GM18861 (cell line): ENCODE results near the gene NACC2.
"Not testable (repeated sequence)": the region's sequence is repeated elsewhere in the genome, so short reads cannot be mapped to it uniquely, and the experiment has no call there.

ENCODE experiments used
- ATAC-seq: cut with Tn5 transposase; IDR thresholded peaks from one replicate; pipeline ENCODE4 v1.9.1; 2021; ENCODE audit not compliant: unreplicated experiment

The NACC2 gene

DNA sequence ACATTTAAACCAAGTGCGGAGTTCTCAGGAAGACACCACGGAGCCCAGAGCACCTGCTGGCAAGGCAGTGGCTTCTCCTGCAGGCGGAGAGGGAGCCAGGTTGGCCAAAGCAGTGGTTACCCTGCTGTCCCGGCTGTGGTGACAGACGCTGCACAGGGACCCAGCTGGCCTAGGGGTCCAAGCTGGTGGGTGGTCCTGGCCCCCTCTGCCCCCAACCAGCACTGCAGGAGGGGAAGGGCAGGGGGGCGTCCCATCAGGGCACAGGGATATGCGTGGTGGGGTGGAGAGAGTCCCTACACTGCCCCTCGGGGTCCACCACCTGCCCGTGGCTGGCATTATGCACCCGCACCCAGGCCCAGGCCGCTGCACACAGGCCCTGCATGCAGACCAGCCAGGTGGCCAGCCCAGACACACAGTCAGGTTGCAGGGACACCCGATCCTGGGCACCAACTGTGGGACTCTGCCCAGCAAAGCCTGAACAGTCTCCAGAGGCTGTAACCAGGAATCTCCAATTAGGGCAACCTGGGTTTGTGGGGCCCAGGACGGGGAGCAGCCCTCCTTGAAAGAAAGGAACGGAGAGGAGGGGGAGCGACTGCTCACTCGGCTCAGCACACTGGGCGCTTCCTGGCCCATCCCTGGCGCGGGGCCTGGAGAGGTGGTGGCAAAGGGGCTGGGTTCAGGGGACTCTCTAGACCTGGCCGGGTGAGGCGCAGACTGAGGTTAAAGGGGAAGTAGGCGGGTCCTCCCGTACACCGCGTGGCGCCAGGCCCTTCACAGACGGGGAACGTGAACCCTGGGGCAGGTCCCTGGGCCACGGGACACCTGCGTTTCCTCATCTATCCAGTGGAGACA lies 46.3 kb downstream of the NACC2 start:
- ATAC-seq = no peak

DNA sequence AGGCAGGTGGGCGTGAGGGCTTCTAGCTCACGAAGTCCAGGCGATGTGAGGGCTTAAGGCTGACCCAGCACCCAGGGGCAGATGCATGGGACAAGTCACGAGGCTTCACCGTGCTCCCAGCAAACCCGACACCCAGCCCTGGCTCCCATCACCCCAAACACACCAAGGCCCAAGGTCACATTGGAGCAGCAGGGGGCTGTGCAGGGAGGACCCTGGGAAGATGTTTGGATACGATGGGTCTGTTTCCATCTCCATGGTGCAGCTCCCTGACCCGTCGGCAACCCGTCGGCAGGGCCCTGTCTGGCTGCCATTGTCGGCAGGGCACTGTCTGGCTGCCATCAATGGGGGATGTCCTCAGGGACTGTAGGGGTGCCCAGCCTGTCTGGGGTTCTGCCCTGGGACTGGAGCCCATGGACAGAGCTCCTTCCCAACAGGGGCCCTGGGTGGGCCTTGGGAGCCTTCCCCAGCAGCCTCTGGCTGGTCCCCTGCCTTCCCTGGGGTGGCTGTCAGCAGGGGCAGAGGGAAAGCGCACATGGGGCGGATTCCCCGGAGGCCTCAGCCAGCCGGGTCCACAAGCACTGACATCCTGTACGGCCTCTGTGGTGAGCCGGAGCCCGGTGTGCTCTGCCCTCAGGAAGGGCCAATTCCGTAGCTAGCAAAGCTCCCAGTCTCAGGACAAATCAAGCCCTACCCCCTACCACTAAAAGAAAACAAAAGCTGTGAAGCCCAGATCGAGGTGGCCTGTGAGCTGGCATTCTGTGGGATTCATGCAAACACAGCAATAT lies 47.1 kb downstream of the NACC2 start:
- ATAC-seq = no peak

DNA sequence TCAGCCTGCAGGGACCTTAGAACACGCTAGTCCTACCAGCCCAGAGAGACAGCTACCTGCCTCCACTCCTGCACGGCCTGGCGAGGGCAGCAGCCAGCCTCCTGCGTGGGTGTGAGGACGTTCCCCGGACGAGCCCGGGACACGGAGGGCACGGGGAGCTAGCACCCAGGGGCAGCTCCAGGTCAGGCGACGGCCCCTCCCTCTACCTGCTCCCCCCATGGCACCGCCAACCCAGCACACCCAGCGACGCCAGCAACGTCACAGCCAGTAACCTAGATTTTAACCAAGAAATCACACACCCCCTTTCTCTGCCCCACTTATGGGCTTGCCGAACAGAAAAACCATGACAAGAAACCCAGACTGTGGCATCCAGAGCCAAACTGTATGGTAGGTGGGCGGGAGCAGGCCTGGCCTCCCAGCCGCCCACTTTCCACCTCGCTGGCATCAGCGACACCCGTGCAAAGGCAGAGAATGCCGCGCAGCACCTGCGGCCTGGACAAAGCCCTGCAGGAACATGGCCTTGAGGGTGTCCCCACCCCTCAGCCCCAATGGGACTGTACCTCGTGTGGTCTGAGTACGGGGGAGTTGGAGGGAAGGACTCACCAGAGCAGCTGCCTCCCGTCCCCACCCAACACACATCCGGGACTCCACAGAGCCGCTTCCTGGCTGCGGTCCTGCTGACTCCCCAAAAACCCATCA lies 47.9 kb downstream of the NACC2 start:
- ATAC-seq = no peak

DNA sequence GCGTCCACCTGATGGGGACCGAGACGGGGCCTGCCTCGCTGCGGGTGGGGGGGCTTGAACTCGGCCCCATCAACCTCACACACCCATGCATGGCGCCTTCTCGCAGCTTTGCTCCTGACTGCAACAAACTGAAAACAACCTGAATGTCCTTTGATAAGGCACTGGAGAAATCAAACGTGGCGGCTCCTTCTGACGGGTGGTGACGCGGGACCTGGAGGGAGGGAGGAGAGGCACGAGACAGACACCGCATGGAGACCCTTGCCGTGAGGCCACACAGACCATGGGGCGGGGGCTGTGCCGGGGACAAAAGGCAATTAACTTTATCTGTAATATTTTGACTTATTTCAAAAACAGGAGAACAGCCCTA lies 48.6 kb downstream of the NACC2 start:
- ATAC-seq = no peak

DNA sequence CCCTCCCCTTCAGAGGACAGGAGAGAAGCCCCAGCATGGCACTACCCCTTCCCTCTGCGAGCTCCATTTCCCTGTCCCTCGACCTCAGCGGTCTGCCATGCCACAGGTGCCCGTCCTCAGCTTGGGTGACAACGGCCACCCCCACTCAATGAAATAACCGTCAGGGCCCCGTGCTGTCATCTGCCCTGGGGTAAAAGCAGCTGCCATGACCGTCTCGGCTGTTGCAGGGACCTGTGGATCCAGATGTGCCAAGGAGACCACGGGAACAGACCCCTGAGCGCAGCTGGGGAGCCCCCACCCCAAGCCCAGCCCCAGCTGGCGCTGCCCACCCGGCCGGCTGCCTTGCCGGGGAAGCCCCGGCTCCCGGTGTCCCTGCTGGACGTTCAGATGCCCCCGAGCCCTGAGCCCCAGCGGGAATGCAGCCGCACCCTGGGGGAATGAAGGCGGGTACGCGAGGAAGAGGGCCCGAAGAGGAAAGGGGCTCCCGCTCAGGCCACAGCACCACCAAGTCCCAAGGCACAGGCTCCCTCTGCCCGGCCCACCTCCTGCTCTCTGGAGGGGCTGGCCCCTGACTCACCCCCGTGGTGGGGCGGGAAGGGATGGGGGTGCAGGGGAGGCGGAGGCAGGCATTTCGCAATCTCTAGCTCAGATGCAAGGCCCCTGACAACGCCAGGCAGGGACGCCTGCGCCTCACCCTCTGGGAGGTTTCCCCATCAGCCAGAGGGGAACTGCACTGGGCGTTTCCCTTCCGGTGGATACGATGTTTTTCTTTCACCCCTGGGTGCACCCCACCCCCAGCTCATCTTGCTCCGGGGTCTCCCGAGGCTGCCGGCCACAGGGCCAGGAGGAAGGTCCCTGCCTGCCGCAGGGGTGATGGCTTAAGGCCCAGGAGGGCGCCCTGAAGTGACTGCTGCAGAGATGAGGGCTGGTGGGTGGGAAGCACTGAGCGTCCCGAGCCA lies 49.2 kb downstream of the NACC2 start:
- no peak for ATAC-seq

DNA sequence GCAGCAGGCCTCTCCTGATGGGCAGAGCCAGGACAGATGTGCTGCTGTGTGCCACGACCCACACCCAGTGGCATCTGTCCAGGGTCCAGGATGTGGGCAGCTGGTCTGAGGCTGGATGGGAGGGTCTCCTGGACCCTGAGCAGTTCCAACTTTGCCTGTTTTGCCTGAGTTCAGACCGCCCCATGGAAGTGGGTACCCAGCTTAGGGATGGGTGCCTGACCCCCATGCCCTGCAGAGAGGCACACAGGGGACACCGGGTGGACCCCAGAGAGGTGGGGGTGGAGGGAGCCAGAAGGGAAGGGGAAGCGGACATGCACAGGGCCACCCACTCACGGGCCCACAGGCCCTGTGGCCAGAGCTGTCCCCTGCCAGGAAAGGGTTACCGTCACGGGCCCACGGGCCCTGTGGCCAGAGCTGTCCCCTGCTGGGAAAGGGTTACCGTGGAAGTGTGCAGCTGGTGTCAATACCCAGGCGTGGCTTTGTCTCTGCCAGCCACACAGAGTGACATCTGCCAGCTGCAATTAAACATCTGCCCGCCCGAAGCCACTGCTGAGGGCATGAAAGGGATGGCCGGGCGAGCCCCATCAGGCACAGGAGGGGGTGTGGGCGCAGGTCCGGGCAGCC lies 50.0 kb downstream of the NACC2 start:
- no peak for ATAC-seq

DNA sequence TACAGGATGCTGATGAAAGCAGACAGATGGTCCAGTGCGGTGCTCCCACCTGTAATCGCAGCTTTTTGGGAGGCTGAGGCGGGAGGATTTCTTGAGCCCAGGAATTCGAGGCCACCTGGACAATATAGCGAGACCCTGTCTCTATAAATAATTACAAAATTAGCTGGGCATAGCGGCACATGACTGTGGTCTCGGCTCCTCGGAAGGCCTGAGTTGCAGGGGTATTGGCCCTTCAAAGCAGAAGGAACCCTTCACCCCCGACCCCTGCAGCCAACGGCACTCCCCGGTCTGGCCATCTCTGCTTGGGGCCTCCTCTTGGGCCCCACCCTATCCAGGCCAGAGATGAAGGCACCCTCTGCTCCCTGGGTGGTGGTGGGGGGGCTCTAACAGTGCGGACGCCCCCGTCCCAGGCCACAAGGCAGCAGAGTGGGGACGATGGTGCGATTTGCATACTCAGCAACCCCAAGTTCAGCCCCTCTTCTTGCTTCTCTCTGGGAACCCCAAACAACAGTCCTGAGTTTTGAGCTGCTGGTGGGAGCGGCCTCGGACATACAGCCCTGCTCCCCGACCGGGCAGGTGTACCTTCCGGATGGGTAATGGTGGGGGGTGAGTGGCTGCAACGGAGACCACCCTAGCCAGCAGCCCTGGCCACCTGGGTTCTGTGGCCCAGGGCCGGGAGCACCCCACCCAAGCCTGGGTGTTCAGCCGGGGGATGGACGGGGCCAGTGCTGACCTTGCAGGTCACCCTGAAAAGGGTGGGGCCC lies 50.7 kb downstream of the NACC2 start:
- no peak for ATAC-seq

DNA sequence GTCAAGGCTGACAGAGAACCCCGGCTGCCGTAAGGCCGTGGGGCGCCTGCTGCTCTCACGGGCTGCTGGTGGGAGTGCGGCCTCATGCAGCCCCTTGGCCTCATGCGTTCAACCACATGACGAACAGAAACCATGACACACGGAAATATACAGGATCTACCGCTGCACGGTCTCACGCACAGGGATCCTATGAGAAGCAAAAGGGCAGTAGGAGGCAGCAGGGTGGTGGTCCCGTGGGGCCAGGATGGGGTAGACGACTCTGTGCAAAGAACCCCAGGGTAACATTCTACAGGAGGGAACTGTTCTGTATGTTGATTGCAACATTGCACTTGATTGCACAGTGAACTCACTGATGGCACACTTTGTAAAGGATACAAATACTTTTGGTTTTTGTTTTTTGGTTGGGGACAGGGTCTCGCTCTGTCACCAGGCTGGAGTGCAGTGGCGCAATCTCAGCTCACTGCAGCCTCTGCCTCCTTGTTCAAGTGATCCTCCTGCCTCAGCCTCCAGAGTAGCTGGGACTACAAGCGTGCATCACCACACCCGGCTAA lies 51.6 kb downstream of the NACC2 start:
- ATAC-seq = no peak

DNA sequence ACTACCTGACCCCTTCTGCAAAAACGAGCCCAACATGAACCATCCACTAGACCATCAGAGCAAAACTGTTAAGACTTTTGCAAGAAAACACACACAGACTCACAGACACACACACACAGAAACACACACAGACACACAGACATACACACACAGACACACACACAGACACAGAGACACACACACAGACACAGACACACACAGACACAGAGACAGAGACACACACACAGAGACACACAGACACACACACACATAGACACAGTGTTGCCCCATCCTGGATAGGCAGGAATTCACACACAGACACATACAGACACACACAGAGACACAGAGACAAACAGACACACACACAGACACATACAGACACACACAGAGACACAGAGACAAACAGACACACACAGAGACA lies 52.5 kb downstream of the NACC2 start:
- no peak for ATAC-seq

DNA sequence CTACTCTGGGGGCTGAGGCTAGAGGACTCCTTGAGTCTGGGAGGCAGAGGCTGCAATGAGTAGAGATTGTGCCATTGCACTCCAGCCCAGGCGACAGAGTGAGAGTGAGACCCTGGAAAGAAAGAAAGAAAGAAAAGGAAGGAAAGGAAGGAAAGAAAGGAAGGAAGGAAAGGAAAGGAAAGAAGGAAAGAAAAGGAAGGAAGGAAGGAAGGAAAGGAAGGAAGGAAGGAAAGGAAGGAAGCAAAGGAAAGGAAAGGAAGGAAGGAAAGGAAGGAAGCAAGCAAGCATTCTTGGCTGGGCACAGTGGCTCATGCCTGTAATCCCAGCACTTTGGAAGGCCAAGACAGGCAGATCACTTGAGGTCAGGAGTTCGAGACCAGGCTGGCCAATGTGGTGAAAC lies 54.2 kb downstream of the NACC2 start:
- ATAC-seq = not testable (repeated sequence)

DNA sequence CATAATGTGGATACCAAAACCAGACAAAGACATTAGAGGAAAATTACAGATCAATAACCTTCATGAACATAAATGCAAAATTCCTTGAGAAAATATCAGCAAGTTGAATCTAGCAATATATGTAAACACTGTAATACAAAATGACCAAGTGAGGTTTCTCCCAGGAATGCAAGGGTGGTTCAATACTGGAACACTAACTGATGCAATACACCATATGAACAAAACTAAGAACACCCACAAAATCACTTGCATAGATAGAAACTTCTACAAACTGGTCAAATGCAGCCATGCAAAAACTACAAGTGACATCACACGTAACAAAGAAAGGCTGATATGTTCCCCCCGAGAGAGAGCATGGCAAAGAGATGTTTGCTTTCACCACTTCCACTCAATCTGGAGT lies 55.6 kb downstream of the NACC2 start:
- no peak for ATAC-seq

DNA sequence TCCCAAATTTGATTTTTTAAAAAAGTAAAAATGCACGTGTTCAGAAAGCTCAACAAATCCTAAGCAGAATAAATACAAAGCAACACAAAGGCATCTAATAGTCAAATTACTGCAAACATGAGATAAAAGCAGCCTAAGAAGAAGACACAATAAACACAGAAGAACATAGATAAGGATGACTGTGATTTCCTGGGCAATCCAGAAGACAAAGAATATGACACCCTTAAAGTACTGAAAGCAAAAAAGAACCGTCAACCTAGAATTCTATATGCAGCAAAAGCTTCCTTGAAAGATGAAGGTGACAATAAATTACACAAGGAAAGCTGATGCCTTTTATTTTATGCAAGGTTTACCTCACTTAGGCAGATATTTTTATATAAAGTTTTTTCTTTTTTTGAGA lies 58.2 kb downstream of the NACC2 start:
- ATAC-seq = no peak

DNA sequence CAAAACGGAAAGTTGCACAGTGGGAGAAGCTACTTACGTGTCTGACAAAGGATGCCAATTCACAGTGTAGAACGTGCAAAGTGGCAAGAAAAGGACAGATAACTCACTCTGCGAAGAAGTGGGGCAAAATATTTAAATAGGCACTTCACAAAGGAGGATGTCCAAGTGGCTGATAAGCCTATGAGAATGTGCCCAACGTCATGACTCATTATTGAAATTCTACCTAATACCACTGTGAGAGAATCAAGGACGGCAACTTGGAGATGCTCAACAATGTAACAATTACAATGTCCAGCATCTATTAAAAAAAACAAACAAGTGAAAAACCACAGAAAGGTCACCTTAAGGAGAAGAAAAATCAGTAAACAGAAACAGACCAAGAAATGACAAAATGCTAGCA lies 59.0 kb downstream of the NACC2 start:
- ATAC-seq = no peak

DNA sequence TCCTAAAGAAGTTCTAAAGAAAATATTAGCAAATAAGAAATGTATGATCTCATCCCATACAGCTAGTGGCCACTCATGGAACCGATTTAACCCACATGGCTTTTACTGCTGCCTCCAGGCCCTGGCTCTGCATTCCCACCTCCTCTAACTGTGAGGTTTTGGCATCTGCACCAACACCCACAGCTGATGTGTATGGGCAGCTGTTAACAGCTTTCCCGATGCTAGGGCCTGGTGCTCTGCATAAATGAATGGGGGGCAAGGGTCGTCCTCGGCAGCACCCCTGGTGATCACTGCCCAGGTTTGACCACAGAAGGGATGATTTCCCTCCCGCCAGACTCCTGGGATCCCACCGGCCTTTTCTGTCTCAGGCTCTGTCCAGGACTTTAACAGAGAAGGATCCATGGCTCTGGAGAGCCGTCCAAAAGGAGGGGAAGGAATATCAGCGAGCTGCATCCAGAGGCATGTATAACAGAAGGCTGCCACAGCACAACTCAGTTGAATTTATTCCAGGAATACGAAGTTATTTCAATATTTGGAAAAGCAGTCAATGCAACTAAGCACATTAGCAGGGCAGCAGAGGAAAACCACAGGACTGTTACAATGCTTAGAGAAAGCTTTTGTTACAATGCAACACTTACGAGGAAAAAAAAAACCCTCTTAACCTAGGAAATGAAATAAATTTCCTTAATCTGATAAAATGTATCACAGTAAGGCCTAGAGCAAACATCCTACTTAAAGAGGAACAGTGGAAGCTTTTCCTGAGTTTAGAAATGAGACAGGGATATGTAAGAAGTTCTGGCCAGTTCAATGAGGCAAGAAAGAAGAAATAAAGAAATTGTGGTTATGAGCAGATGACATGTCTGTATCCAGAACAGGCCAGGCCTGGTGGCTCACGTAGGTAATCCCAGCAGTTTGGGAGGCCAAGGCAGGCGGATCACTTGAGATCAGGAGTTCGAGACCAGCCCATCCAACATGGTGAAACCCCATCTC lies 63.1 kb downstream of the NACC2 start:
- ATAC-seq = no peak

DNA sequence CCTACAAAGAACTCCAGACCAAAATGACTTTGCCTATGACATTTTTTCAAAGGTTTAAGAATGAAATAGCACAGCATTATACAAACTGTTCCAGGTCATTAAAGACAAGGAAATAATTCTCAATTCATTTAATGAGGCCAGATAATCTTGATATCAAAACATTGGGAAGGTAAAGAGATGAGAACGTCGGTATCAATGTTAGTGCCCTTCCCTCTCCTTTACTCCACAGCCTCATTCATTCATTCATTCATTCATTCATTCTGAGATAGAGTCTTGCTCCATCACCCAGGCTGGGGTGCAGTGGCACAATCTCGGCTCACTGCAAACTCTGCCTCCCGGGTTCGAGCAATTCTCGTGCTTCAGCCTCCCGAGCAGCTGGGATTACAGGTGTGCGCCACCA lies 64.0 kb downstream of the NACC2 start:
- ATAC-seq = no peak

DNA sequence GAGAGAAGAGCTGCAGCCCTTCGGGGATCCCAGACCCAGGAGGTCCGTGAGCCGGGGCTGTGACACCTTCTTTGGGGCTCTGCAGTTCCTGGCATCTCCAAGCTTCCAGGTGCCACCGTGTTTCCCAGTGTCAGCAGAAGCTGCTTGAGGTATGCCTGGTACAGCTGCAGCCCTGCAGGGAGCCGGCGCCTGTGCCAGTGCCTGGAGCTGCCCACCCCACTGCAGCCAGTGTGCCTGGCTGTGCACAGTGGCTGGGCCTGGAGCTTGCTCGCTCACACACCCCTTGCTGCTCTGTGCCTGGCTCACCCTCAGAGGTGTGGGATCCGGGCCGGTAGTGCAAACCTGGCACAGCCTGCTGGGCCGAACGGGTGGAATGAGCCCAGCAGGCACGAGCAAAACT lies 65.5 kb downstream of the NACC2 start:
- ATAC-seq = no peak

DNA sequence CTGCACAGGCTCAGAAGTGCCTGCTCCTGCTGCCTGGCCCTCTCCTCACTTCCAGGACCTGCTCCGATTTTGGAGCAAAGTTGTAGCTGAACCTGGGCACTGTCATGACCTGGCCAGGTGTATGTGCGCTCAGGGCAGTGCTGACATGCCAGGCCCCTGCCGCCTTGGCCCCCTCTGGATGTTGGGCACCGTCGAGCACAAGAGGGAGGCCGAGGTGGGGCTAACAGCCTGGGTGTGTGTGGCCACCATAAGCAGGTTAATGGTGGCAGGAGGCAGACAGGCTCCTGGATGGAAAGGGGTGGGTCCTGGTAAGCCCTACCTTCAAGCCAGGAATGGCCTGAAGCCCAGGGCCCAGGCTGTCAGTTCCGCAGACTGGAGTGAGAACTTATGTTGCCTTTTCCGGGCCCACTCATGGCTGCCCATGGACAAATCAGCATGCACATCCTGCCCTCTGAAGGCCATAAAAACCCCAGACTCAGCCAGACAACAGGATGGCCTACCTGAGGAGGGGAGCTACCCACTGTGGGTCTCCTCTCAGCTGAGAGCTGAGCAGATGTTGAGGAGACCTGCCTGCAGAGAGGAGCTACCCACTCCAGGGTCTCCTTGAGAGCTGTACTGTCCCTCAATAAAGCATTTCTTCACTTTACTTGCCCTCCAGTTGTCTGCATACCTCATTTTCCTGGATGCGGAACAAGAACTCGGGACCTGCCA lies 66.2 kb downstream of the NACC2 start:
- no peak for ATAC-seq

DNA sequence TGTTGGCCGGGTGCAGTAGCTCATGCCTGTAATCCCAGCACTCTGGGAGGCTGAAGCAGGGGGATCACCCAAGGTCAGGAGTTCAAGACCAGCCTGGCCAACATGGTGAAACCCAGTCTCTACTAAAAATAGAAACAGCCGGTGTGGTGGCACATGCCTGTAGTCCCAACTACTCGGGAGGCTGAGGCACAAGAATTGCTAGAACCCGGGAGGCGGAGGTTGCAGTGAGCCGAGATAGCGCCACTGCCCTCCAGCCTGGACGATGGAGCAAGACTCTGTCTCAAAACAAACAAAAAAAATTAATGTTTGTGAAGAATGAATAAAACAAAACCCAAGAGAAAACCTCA lies 68.2 kb downstream of the NACC2 start:
- ATAC-seq = not testable (repeated sequence)
